GM12878 (cell line): ENCODE data around the gene MED22. TPM values are rescaled to one million over a fixed set of nuclear protein-coding genes. Genes with fewer than 3 reads are reported as not detected.

Source experiments
- ATAC-seq: fragments of 200-7000 bp; cut with Tn5 transposase; 3 replicates; pipeline ENCODE4 v1.9.1; 2020; ENCODE audit warnings: mild to moderate bottlenecking, moderate library complexity
- BruUV-seq: library from RNA; stranded (reverse); fragments of 400-500 nt; replicated peaks from 2 replicates; lab custom pipeline; 2021; lab: Mats Ljungman, UMichigan
- CTCF ChIA-PET: fragments of 300-600 bp; sonication (Branson Sonifier 250); formaldehyde crosslinking; extraction: SDS; loops from one replicate; lab custom pipeline; 2021; ENCODE audit warnings: inconsistent platforms; lab: Yijun Ruan, JAX
- POLR2A ChIA-PET: fragments of 350-600 bp; formaldehyde crosslinking; extraction: SDS; loops from one replicate; lab custom pipeline; 2021; ENCODE audit warnings: inconsistent platforms; lab: Charles Lee
- RAD21 ChIA-PET: fragments of 300-600 bp; sonication (Branson Sonifier 250); formaldehyde crosslinking; loops from one replicate; lab custom pipeline; 2023; ENCODE audit warnings: antibody characterized with exemption; ENCODE audit not compliant: unreplicated experiment; lab: Charles Lee
- SMC1A ChIA-PET: fragments of 300-600 bp; sonication (Branson Sonifier 250); formaldehyde crosslinking; loops from one replicate; lab custom pipeline; 2023; ENCODE audit not compliant: unreplicated experiment, uncharacterized antibody; lab: Charles Lee
- DNase-seq: peaks from one replicate; pipeline ENCODE4 v3.0.0-alpha.2; 2011; ENCODE audit warnings: low read depth, low spot score
- FAIRE-seq: peaks from 3 replicates; lab custom pipeline; 2011; peaks lifted over from hg19 to GRCh38; lab: Jason Lieb, UNC
- H2AFZ ChIP-seq: 2 replicates; pipeline ENCODE4 v1.6.0; 2011; ENCODE audit warnings: low read depth, low read length, control low read depth; ENCODE audit not compliant: control insufficient read depth
- H3K27ac ChIP-seq: 2 replicates; pipeline ENCODE4 v1.5.1; 2011; ENCODE audit warnings: control low read depth; ENCODE audit not compliant: control insufficient read depth, insufficient read depth
- H3K27me3 ChIP-seq, 2 experiments: replicated peaks in 1 of 2; 2 replicates each; pipeline versions ENCODE4 v1.6.0 to v1.6.1; 2011; ENCODE audit warnings: low read length in 1 of 2; ENCODE audit not compliant: control insufficient read depth in 2 of 2, insufficient read depth in 2 of 2
- H3K36me3 ChIP-seq, 2 experiments: 2 replicates each; pipeline ENCODE4 v1.5.1; 2011; ENCODE audit warnings: low read length in 1 of 2; ENCODE audit not compliant: control insufficient read depth in 2 of 2, insufficient read depth in 2 of 2
- H3K4me1 ChIP-seq: 2 replicates; pipeline ENCODE4 v1.6.1; 2011; ENCODE audit warnings: mild to moderate bottlenecking, low read length, moderate library complexity, mixed read lengths; ENCODE audit not compliant: control insufficient read depth, insufficient read depth
- H3K4me2 ChIP-seq: 2 replicates; pipeline ENCODE4 v1.6.0; 2011; ENCODE audit warnings: control low read depth; ENCODE audit not compliant: control insufficient read depth, insufficient read depth
- H3K4me3 ChIP-seq: fragments of 200-600 bp; sonication (generic); 2 replicates; pipeline ENCODE4 v1.5.1; 2016
- H3K79me2 ChIP-seq: 2 replicates; pipeline ENCODE4 v1.6.0; 2011; ENCODE audit warnings: low read length; ENCODE audit not compliant: control insufficient read depth, insufficient read depth
- H3K9ac ChIP-seq: 2 replicates; pipeline ENCODE4 v1.8.0; 2011; ENCODE audit warnings: low read length, control low read depth, mixed read lengths; ENCODE audit not compliant: control insufficient read depth, insufficient read depth
- H3K9me3 ChIP-seq: replicated peaks from 3 replicates; pipeline ENCODE4 v1.5.1; 2011; ENCODE audit warnings: mild to moderate bottlenecking, low read length; ENCODE audit not compliant: control insufficient read depth, insufficient read depth
- H4K20me1 ChIP-seq: 2 replicates; pipeline ENCODE4 v1.6.0; 2011; ENCODE audit not compliant: control insufficient read depth, insufficient read depth
- ASH2L ChIP-seq: fragments of 300-600, 200-600 bp; sonication (generic); IDR thresholded peaks from 2 replicates; pipeline ENCODE4 v1.6.1; 2017; ENCODE audit warnings: low read depth, mild to moderate bottlenecking, borderline replicate concordance
- POLR2AphosphoS2 ChIP-seq: IDR thresholded peaks from 2 replicates; pipeline ENCODE4 v1.6.1; 2011; ENCODE audit warnings: low read depth, mild to moderate bottlenecking, low read length, improper control_type of control experiment, moderate library complexity
- POLR2AphosphoS5 ChIP-seq: IDR thresholded peaks from 2 replicates; pipeline ENCODE4 v1.6.1; 2011; ENCODE audit warnings: mild to moderate bottlenecking, low read length, inconsistent platforms
- TAF1 ChIP-seq: IDR thresholded peaks from 2 replicates; pipeline ENCODE4 v1.6.1; 2011; ENCODE audit warnings: mild to moderate bottlenecking, low read depth, low read length, borderline replicate concordance
- ZNF274 ChIP-seq: IDR thresholded peaks from one replicate; pipeline ENCODE4 v1.8.0; 2011; ENCODE audit not compliant: insufficient read length, insufficient read depth
- WGBS: methylation state at CpG from one replicate; pipeline ENCODE4 v1.1.6; 2016; ENCODE audit warnings: low lambda C conversion rate; ENCODE audit not compliant: insufficient replicate concordance, insufficient coverage; ENCODE audit errors: missing lambda C conversion rate; 5-methylcytosine and 5-hydroxymethylcytosine counted together
- in situ Hi-C: fragments of 300-500 bp; cut with MboI; formaldehyde crosslinking; loops from 9 replicates; pipeline ENCODE4 v1.14.3; 2018; ENCODE audit warnings: mixed read lengths
- intact Hi-C: fragments of 100-400 bp; cut with micrococcal nuclease; formaldehyde crosslinking; loops from one replicate; pipeline ENCODE4 v1.14.2; 2022; ENCODE audit not compliant: unreplicated experiment
- polyA plus RNA-seq, 11 experiments: library from polyadenylated mRNA; depleted of rRNA in 4 of 11; unstranded in 6 of 11; stranded (reverse) in 5 of 11; fragments of >200 nt; fragmentation: Nextera tagmentation in 4 of 11; fragmentation: Illumina TruSeq in 1 of 11; extraction: Ambion mirVana in 4 of 11; extraction: Trizol in 1 of 11; gene quantifications; 1 replicate in 1 of 11; 2 replicates in 10 of 11; pipeline versions ENCODE4 v1.2.1 to v1.2.3, GENCODE V29; 2011 to 2016; ENCODE audit warnings: inconsistent platforms in 2 of 11, missing spikeins in 2 of 11, low read depth in 1 of 11
- total RNA-seq, 4 experiments: library from RNA; depleted of rRNA in 3 of 4; stranded (reverse); fragments of >200 nt in 3 of 4; fragmentation: Illumina TruSeq in 1 of 4; extraction: Trizol in 1 of 4; gene quantifications; 2 replicates each; pipeline versions ENCODE4 v1.2.1 to v1.2.3, GENCODE V29; 2013 to 2021

Gene MED22
- total and polyA plus RNA-seq, 10 of the 15 experiments (the other 5 are each of a cell fraction or from before 2014, with no cell fraction given) = 1.4 to 42.1 (median 24.6) TPM

DNA sequence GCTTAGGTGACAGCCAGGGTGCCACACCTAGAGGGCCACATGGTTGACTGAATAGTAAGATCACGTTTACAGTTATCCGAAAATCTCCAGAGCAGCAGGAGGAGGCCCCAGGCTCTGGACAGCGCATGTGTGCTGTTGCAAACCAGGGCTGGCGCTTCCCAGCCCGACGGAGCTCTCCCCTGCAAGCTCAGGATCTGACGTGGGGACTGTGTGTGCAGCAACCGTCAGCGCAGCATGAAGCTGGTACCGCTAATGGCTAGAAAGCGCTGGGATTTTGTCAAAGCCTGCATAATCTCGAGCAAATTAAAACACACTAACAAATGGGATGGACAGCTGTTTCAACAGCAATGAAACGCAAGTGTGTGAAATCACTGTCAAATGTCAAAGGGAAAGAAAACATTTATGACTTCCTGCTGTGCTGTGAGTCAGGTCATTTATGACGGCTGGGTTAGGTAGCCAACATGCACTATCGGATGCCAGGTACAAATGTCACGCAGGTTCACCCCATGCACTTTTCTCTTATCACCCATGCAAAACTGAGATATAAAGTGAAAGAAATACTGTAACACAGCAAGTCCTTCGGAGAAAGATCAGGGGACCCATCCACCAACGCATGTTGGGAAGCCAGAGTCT, 20.4 kb upstream of the MED22 start (continued):
- TF ChIP-seq ZNF274 (no peak), ASH2L (no peak), POLR2AphosphoS2 (no peak)

- no TSS peak for BruUV-seq
- WGBS = 82% methylated on average over 10 of the region's 10 CpGs
- in situ Hi-C loops = no loop called here
- H3K36me3 ChIP-seq = peaks cover 36 to 47% of the 10 kb centered on the region in 2 experiments
- ATAC-seq (no peak), FAIRE-seq (no peak), DNase-seq (no peak)
- H3K4me3 ChIP-seq = no peak overlapping the region
- no peak overlapping the region for H3K27ac ChIP-seq
- no peak overlapping the region for H2AFZ ChIP-seq
- H3K4me1 ChIP-seq = peaks cover 17% of the 10 kb centered on the region
- ChIA-PET POLR2A (interaction anchor here (1.0 kb wide), 1 partner anchor 10 kb away, joined by 4 read pairs; no protein-coding TSS in a partner anchor), SMC1A (no interaction called here), RAD21 (no interaction called here), CTCF (no interaction called here)
- intact Hi-C loops = no loop called here
- H4K20me1 ChIP-seq = peaks cover 37% of the 10 kb centered on the region
- no peak for TF ChIP-seq TAF1
- 0 out of 2 replicates have a peak, but pooled peaks have one; percentile 32 for TF ChIP-seq POLR2AphosphoS5
- H3K4me2 ChIP-seq = no peak overlapping the region
- H3K79me2 ChIP-seq = peaks cover 57% of the 10 kb centered on the region
- H3K27me3 ChIP-seq = no peaks in the 10 kb centered on the region
- H3K9me3 ChIP-seq = no peaks in the 10 kb centered on the region
- H3K9ac ChIP-seq = no peak overlapping the region
These were observed 19.8 kb upstream of the MED22 start for GRCh38 chr9:133367778-133368177.
